Endothelial cell of umbilical vein (primary cell): ENCODE data around the gene NFIA. TPM values are rescaled to one million over a fixed set of nuclear protein-coding genes. Genes with fewer than 3 reads are reported as not detected.

Source experiments
- BruUV-seq: library from RNA; stranded (reverse); fragments of 400-500 nt; replicated peaks from 2 replicates; lab custom pipeline; 2021; lab: Mats Ljungman, UMichigan
- CTCF ChIA-PET: fragments of 300-600, 350-600 bp; sonication (Branson Sonifier 250); formaldehyde crosslinking; loops from one replicate; lab custom pipeline; 2021; ENCODE audit warnings: antibody characterized with exemption, inconsistent platforms; lab: Charles Lee
- POLR2A ChIA-PET: fragments of 300-600, 350-600 bp; sonication (Branson Sonifier 250); formaldehyde crosslinking; loops from one replicate; lab custom pipeline; 2021; ENCODE audit warnings: antibody characterized with exemption, inconsistent platforms; lab: Charles Lee
- DNase-seq: peaks from one replicate; pipeline ENCODE4 v3.0.0-alpha.2; 2011; ENCODE audit warnings: low read depth, low spot score
- FAIRE-seq: peaks from 2 replicates; lab custom pipeline; 2011; peaks lifted over from hg19 to GRCh38; lab: Jason Lieb, UNC
- H2AFZ ChIP-seq: 2 replicates; pipeline ENCODE4 v1.6.0; 2012; ENCODE audit warnings: low read depth, low read length, control low read depth, inconsistent platforms
- H3K27ac ChIP-seq: 2 replicates; pipeline ENCODE4 v1.5.1; 2011; ENCODE audit warnings: low read depth, mild to moderate bottlenecking, control low read depth, low read length, moderate library complexity; ENCODE audit not compliant: insufficient read depth
- H3K27me3 ChIP-seq, 2 experiments: 2 replicates each; pipeline versions ENCODE4 v1.6.0 to v1.6.1; 2011; ENCODE audit warnings: low read length in 2 of 2, mixed read lengths in 1 of 2; ENCODE audit not compliant: control insufficient read depth in 2 of 2, insufficient read depth in 2 of 2
- H3K36me3 ChIP-seq, 2 experiments: 2 replicates in 1 of 2; 3 replicates in 1 of 2; pipeline ENCODE4 v1.5.1; 2011; ENCODE audit warnings: low read length in 2 of 2, mild to moderate bottlenecking in 1 of 2, moderate library complexity in 1 of 2; ENCODE audit not compliant: control insufficient read depth in 2 of 2, insufficient read depth in 2 of 2; ENCODE audit errors: extremely low read depth in 1 of 2
- H3K4me1 ChIP-seq: 3 replicates; pipeline ENCODE4 v1.5.1; 2011; ENCODE audit warnings: mild to moderate bottlenecking, low read length; ENCODE audit not compliant: control insufficient read depth, insufficient read depth; ENCODE audit errors: extremely low read depth
- H3K4me2 ChIP-seq: 2 replicates; pipeline ENCODE4 v1.6.1; 2011; ENCODE audit warnings: low read length, control low read depth, mixed read lengths; ENCODE audit not compliant: insufficient read depth
- H3K4me3 ChIP-seq, 3 experiments: fragments of 200-600 bp in 1 of 3; sonication (generic), shearing (Covaris generic) in 1 of 3; replicated peaks in 1 of 3; 2 replicates each; pipeline ENCODE4 v1.5.1; 2011 to 2016; ENCODE audit warnings: control low read depth in 3 of 3, low read length in 3 of 3, mild to moderate bottlenecking in 2 of 3, inconsistent platforms in 1 of 3, low read depth in 1 of 3, moderate library complexity in 1 of 3; ENCODE audit not compliant: insufficient read depth in 1 of 3
- H3K79me2 ChIP-seq: 2 replicates; pipeline ENCODE4 v1.6.0; 2012; ENCODE audit warnings: low read length, inconsistent platforms; ENCODE audit not compliant: control insufficient read depth, insufficient read depth
- H3K9ac ChIP-seq: replicated peaks from 2 replicates; pipeline ENCODE3; 2011; ENCODE audit warnings: low read length, control low read depth; ENCODE audit not compliant: insufficient read depth; ENCODE audit errors: extremely low read depth
- H3K9me1 ChIP-seq: replicated peaks from 3 replicates; pipeline ENCODE4 v1.6.0; 2011; ENCODE audit warnings: mild to moderate bottlenecking, low read length; ENCODE audit not compliant: control insufficient read depth, insufficient read depth; ENCODE audit errors: extremely low read depth
- H3K9me3 ChIP-seq: replicated peaks from 2 replicates; pipeline ENCODE4 v1.5.1; 2012; ENCODE audit warnings: low read length, inconsistent platforms; ENCODE audit not compliant: control insufficient read depth, insufficient read depth
- H4K20me1 ChIP-seq: replicated peaks from 2 replicates; pipeline ENCODE3; 2011; ENCODE audit warnings: mild to moderate bottlenecking, low read length; ENCODE audit not compliant: control insufficient read depth, insufficient read depth; ENCODE audit errors: extremely low read depth
- CTCF ChIP-seq, 2 donors: IDR thresholded peaks; 1 replicate in 1 of 2; 2 replicates in 1 of 2; pipeline ENCODE4 v1.5.1; 2011; ENCODE audit warnings: low read length in 2 of 2, mild to moderate bottlenecking in 2 of 2, moderate library complexity in 2 of 2, control low read depth in 1 of 2, inconsistent platforms in 1 of 2, low read depth in 1 of 2; ENCODE audit not compliant: insufficient read depth in 1 of 2; ENCODE audit errors: extremely low read depth in 1 of 2
- EZH2 ChIP-seq: IDR thresholded peaks from 2 replicates; pipeline ENCODE4 v1.6.1; 2012; ENCODE audit warnings: borderline replicate concordance, low read depth, mild to moderate bottlenecking, moderate library complexity, low read length, inconsistent platforms; ENCODE audit not compliant: severe bottlenecking
- FOS ChIP-seq: IDR thresholded peaks from 2 replicates; pipeline ENCODE4 v1.6.1; 2011; ENCODE audit warnings: mild to moderate bottlenecking, low read length, moderate library complexity, borderline replicate concordance; ENCODE audit not compliant: insufficient read depth
- GATA2 ChIP-seq: IDR thresholded peaks from 2 replicates; pipeline ENCODE4 v1.7.0; 2011; ENCODE audit warnings: low read depth, mild to moderate bottlenecking, moderate library complexity, mixed read lengths, low read length; ENCODE audit not compliant: insufficient read length, insufficient read depth
- JUN ChIP-seq: IDR thresholded peaks from 2 replicates; pipeline ENCODE4 v1.6.1; 2011; ENCODE audit warnings: borderline replicate concordance, low read depth; ENCODE audit not compliant: insufficient read length, insufficient read depth
- MYC ChIP-seq: IDR thresholded peaks from one replicate; pipeline ENCODE4 v1.6.1; 2011; ENCODE audit warnings: mild to moderate bottlenecking, low read depth, low read length
- POLR2A ChIP-seq: IDR thresholded peaks from 2 replicates; pipeline ENCODE4 v1.6.1; 2012; ENCODE audit warnings: low read depth, mild to moderate bottlenecking, control low read depth, low read length
- POLR2AphosphoS5 ChIP-seq: IDR thresholded peaks from 2 replicates; pipeline ENCODE4 v1.6.1; 2012; ENCODE audit warnings: low read depth, mild to moderate bottlenecking, control low read depth, low read length, moderate library complexity; ENCODE audit not compliant: insufficient read depth
- dilution Hi-C: fragments of 300-500 bp; cut with MboI; formaldehyde crosslinking; loops from one replicate; pipeline ENCODE4 v1.15.0; 2019; ENCODE audit warnings: low sequenced_read_pairs; ENCODE audit not compliant: extremely low pct_ligation_motif_present
- intact Hi-C: fragments of 100-400 bp; cut with micrococcal nuclease; formaldehyde crosslinking; loops from one replicate; pipeline ENCODE4 v1.10.0; 2022
- polyA plus RNA-seq, 4 experiments: library from polyadenylated mRNA; depleted of rRNA in 3 of 4; stranded (reverse) in 3 of 4; unstranded in 1 of 4; fragments of >200 nt; gene quantifications; 2 replicates each; pipeline versions ENCODE4 v1.2.1 to v1.2.3, GENCODE V29; 2011 to 2012; ENCODE audit warnings: missing spikeins in 1 of 4
- total RNA-seq: library from RNA; stranded (reverse); gene quantifications from 2 replicates; pipeline ENCODE4 v1.2.3, GENCODE V29; 2021
- TF ChIP-seq, protein P1 (sequence below): IDR thresholded peaks from 2 replicates; pipeline ENCODE4 v1.6.1; 2011; ENCODE audit not compliant: insufficient read depth, insufficient read length

The NFIA gene
- total and polyA plus RNA-seq, 2 donors (not counting 3 experiments of a cell fraction or from before 2014, with no cell fraction given), result 25.5 to 47.0 TPM

DNA sequence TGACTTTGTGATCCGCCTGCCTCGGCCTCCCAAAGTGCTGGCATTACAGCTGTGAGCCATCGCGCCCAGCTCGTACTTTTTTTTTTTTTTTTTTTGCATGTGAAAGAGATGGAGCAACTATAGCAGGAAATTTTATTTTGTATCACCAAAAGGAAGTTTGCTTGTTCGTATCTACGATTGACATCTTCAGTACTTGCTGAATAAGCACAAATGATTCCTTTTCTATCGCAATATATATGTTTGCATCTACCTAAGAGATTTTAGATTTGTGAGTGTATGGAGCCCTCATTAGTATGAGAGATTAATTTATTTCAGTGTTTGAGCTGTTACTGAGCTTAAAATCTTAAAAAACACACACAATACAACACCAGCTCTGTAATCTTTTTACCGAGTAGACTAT, 143.1 kb downstream of the NFIA start:
- no peak overlapping the region for H3K4me2 ChIP-seq
- BruUV-seq, result no TSS peak
- H2AFZ ChIP-seq, result no peak overlapping the region
- no peaks in the 10 kb centered on the region for H4K20me1 ChIP-seq
- no peak for TF ChIP-seq JUN
- TF ChIP-seq POLR2AphosphoS5, result no peak
- TF ChIP-seq GATA2, result no peak
- TF ChIP-seq MYC, result no peak
- no peak for TF ChIP-seq FOS
- TF ChIP-seq, protein P1, sequence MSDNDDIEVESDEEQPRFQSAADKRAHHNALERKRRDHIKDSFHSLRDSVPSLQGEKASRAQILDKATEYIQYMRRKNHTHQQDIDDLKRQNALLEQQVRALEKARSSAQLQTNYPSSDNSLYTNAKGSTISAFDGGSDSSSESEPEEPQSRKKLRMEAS, result no peak
- no peak for TF ChIP-seq EZH2
- TF ChIP-seq POLR2A, result no peak
- no peak for TF ChIP-seq CTCF (IDR thresholded peaks at IDR 0.05; ENCODE audit: extremely low read depth in 1 of 2, insufficient read depth in 1 of 2, low read depth in 1 of 2, low read length in 2 of 2)
- intact Hi-C loops, result no loop called here
- no peaks in the 10 kb centered on the region for H3K79me2 ChIP-seq
- DNase-seq, result no peak
- no peaks in the 10 kb centered on the region for H3K36me3 ChIP-seq
- H3K4me1 ChIP-seq, result no peaks in the 10 kb centered on the region
- H3K4me3 ChIP-seq, result no peak overlapping the region
- no peaks in the 10 kb centered on the region for H3K9me3 ChIP-seq
- POLR2A ChIA-PET, result no interaction called here
- no peaks in the 10 kb centered on the region for H3K9me1 ChIP-seq
- dilution Hi-C loops, result no loop called here
- no peaks in the 10 kb centered on the region for H3K27me3 ChIP-seq
- H3K27ac ChIP-seq, result no peak overlapping the region
- FAIRE-seq, result no peak
- H3K9ac ChIP-seq, result no peak overlapping the region
- CTCF ChIA-PET, result interaction anchor here (0.6 kb wide), 1 partner anchor 94 kb away, joined by 3 read pairs; no protein-coding TSS in a partner anchor
